NB4 (cell line): ENCODE measurements around the gene GALNT9.
A peak's percentile ranks its signal among the peaks of the same experiment; 100 is the strongest.
"Not testable (repeated sequence)": the region's sequence is repeated elsewhere in the genome, so short reads cannot be mapped to it uniquely, and the experiment has no call there.

ENCODE experiments used
- DNase-seq: peaks from one replicate; pipeline ENCODE4 v3.0.0; 2010; ENCODE audit warnings: low read depth
- H3K4me3 ChIP-seq: one replicate; pipeline ENCODE4 v1.5.1; 2011; ENCODE audit warnings: mild to moderate bottlenecking, low read depth, low read length, moderate library complexity
- CTCF ChIP-seq: IDR thresholded peaks from one replicate; pipeline ENCODE4 v1.5.1; 2012; ENCODE audit warnings: low read depth, low read length
- MAX ChIP-seq: IDR thresholded peaks from 2 replicates; pipeline ENCODE4 v1.6.1; 2011; ENCODE audit warnings: low read depth, low read length
- MYC ChIP-seq: IDR thresholded peaks from 2 replicates; pipeline ENCODE4 v1.6.1; 2011; ENCODE audit warnings: low read depth, low read length
- POLR2A ChIP-seq: IDR thresholded peaks from 2 replicates; pipeline ENCODE4 v1.6.1; 2011; ENCODE audit warnings: mild to moderate bottlenecking; ENCODE audit not compliant: insufficient read length; ENCODE audit errors: extremely low read depth

Gene GALNT9

GRCh38 chr12:132248453-132249167, 80.8 kb downstream of the GALNT9 start:
- TF ChIP-seq MAX: no peak
- no peak overlapping the region for H3K4me3 ChIP-seq
- peak; percentile 83 for DNase-seq

- TF ChIP-seq MAX: no peak
- no peak for TF ChIP-seq CTCF
- TF ChIP-seq MYC: no peak
- TF ChIP-seq POLR2A: no peak
- no peak for DNase-seq
- H3K4me3 ChIP-seq: no peak overlapping the region
These were observed 81.5 kb downstream of the GALNT9 start for GRCh38 chr12:132247718-132248452.

- TF ChIP-seq POLR2A (no peak), CTCF (no peak), MYC (no peak), MAX (no peak)
- no peak for DNase-seq
- no peak overlapping the region for H3K4me3 ChIP-seq
These were observed 82.2 kb downstream of the GALNT9 start for GRCh38 chr12:132246997-132247717.

- no peak for TF ChIP-seq POLR2A
- H3K4me3 ChIP-seq: no peak overlapping the region
- no peak for DNase-seq
These were observed 83.8 kb downstream of the GALNT9 start for GRCh38 chr12:132245521-132246101.

GRCh38 chr12:132244724-132245295, 84.6 kb downstream of the GALNT9 start:
- no peak for DNase-seq
- H3K4me3 ChIP-seq: no peak overlapping the region
- TF ChIP-seq MYC (no peak), POLR2A (no peak), CTCF (no peak), MAX (no peak)

GRCh38 chr12:132243596-132244310, 85.6 kb downstream of the GALNT9 start:
- DNase-seq: peak; percentile 44
- TF ChIP-seq POLR2A (no peak), MAX (no peak), MYC (no peak), CTCF (no peak)
- no peak overlapping the region for H3K4me3 ChIP-seq

- DNase-seq, H3K4me3 ChIP-seq: not testable (repeated sequence)
These were observed 86.2 kb downstream of the GALNT9 start for GRCh38 chr12:132243171-132243570.

GRCh38 chr12:132240669-132241007, 88.8 kb downstream of the GALNT9 start:
- H3K4me3 ChIP-seq, DNase-seq: not testable (repeated sequence)
